Measurements from ENCODE around the gene POLR2C.

The POLR2C gene

GRCh38 chr16:57422026-57422944 is 40.2 kb upstream of the POLR2C start:
- Histone ChIP-seq H3K36me3 (peaks cover 12% of the 10 kb centered on the region), H3K4me1 (ENCODE audit: control insufficient read depth in 1 of 2, insufficient read depth in 1 of 2, low read depth in 1 of 2, low read length in 1 of 2) (peaks cover 5 to 7% of the 10 kb centered on the region in 2 experiments), H3K27ac (no peak overlapping the region), H3K4me3 (ENCODE audit: low read depth in 1 of 2, low read length in 1 of 2) (no peak overlapping the region), H3K9me3 (no peaks in the 10 kb centered on the region), H3K27me3 (no peaks in the 10 kb centered on the region)
- no peak for TF ChIP-seq CTCF (IDR thresholded peaks at IDR 0.05)

GRCh38 chr16:57423152-57423551 is 39.3 kb upstream of the POLR2C start:
- no peaks in the 10 kb centered on the region for H3K27me3 ChIP-seq
- no peak overlapping the region for H3K4me3 ChIP-seq (ENCODE audit: low read depth in 1 of 2, low read length in 1 of 2)
- peaks cover 21% of the 10 kb centered on the region for H3K36me3 ChIP-seq
- peaks cover 4 to 7% of the 10 kb centered on the region in 2 experiments for H3K4me1 ChIP-seq (ENCODE audit: control insufficient read depth in 1 of 2, insufficient read depth in 1 of 2, low read depth in 1 of 2, low read length in 1 of 2)
- no peak overlapping the region for H3K27ac ChIP-seq
- TF ChIP-seq CTCF (IDR thresholded peaks at IDR 0.05), result no peak
- H3K9me3 ChIP-seq, result no peaks in the 10 kb centered on the region

DNA sequence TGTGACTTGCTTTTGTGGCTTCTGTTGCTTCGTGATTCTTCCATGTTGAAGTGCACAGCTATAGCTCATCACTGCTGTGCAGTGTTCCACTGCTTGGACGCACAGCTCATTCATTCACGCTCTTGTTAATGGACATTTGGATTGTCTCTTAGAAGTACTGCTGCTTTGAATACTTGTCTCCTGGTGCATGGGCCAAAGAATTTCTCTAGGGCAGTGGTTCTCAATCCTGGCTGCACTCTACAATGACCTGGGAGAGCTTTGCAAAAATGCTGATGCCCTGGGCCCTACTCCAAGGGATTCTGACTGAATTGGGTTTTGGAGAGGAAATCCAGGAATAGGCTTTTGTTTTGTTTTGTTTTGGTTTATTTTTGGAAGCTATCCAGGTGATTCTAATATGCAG is 37.9 kb upstream of the POLR2C start:
- H3K27me3 ChIP-seq, result no peaks in the 10 kb centered on the region

DNA sequence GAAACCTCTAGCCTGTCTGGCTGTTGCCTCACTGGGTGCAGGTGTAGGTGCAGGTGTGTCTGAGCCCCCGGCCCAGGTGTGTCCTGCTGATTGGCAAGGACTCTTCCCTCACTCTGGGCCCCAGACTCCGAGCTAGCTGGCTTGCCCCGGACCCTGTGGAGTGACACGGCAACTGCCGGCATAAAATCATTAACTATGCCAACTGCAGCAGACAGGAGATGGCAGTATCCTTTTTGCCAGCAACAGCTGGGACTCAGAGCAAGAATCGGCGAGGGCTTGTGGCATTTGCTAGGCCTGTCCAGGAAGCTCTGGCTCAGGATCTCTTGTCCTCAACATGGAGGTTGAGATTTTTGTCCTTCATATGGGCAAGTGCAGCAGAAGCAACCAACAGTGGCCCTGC is 36.1 kb upstream of the POLR2C start:
- TF ChIP-seq CTCF (IDR thresholded peaks at IDR 0.05), result no peak
- Histone ChIP-seq H3K4me1 (ENCODE audit: control insufficient read depth in 1 of 2, insufficient read depth in 1 of 2, low read depth in 1 of 2, low read length in 1 of 2) (no peaks in the 10 kb centered on the region), H3K4me3 (ENCODE audit: low read depth in 1 of 2, low read length in 1 of 2) (no peak overlapping the region), H3K36me3 (peaks cover 50% of the 10 kb centered on the region), H3K9me3 (no peaks in the 10 kb centered on the region), H3K27me3 (no peaks in the 10 kb centered on the region), H3K27ac (no peak overlapping the region)

More for the DNA sequence above, 37.9 kb upstream of the POLR2C start:
- H3K4me1 ChIP-seq (ENCODE audit: control insufficient read depth in 1 of 2, insufficient read depth in 1 of 2, low read depth in 1 of 2, low read length in 1 of 2), result no peaks in the 10 kb centered on the region
- H3K4me3 ChIP-seq (ENCODE audit: low read depth in 1 of 2, low read length in 1 of 2), result no peak overlapping the region
- H3K27ac ChIP-seq, result no peak overlapping the region
- H3K36me3 ChIP-seq, result peaks cover 32% of the 10 kb centered on the region
- H3K9me3 ChIP-seq, result no peaks in the 10 kb centered on the region
- no peak for TF ChIP-seq CTCF (IDR thresholded peaks at IDR 0.05)

DNA sequence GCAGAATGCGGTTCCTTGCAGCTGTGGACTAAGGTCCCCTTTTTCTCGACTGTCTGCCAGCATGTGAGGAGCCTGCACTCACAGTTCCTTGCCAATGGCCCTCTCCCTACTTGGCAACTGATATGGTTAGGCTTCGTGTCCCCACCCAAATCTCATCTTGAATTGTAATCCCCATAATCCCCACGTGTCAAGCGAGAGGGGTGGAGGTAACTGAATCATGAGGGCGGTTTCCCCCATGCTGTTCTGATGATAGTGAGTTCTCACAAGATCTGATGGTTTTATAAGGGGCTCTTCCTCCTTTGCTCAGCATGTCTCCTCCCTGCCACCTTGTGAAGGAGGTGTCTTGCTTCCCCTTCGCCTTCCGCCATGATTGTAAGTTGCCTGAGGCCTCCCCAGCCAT is 35.2 kb upstream of the POLR2C start:
- H3K4me1 ChIP-seq (ENCODE audit: control insufficient read depth in 1 of 2, insufficient read depth in 1 of 2, low read depth in 1 of 2, low read length in 1 of 2), result no peaks in the 10 kb centered on the region
- no peaks in the 10 kb centered on the region for H3K9me3 ChIP-seq
- no peak overlapping the region for H3K27ac ChIP-seq
- H3K36me3 ChIP-seq, result peaks cover 60% of the 10 kb centered on the region
- no peak for TF ChIP-seq CTCF (IDR thresholded peaks at IDR 0.05)
- H3K4me3 ChIP-seq (ENCODE audit: low read depth in 1 of 2, low read length in 1 of 2), result no peak overlapping the region
- no peaks in the 10 kb centered on the region for H3K27me3 ChIP-seq
